Fibroblast of skin of scalp (primary cell): ENCODE results near the gene SEM1. TPM values are rescaled to one million over a fixed set of nuclear protein-coding genes. Genes with fewer than 3 reads are reported as not detected.
"Not testable (repeated sequence)": the region's sequence is repeated elsewhere in the genome, so short reads cannot be mapped to it uniquely, and the experiment has no call there.

ENCODE experiments used
- DNase-seq: peaks from one replicate; pipeline ENCODE4 v3.0.0-alpha.2; 2013
- polyA plus RNA-seq, 2 experiments: library from polyadenylated mRNA; unstranded; fragments of 120-200 nt; gene quantifications; one replicate each; pipeline ENCODE4 v1.2.1, GENCODE V29; 2013; ENCODE audit not compliant: insufficient read length in 2 of 2

The SEM1 gene
- polyA plus RNA-seq (2013, experiment 1 of 2; ENCODE audit: insufficient read length): 248 TPM
- 210 TPM for polyA plus RNA-seq (2013, experiment 2 of 2; ENCODE audit: insufficient read length)

GRCh38 chr7:96709381-96710228, at the start of gene SEM1:
Gene SEM1, minus strand, starts transcription at chr7:96709846. Its CDS starts 83 bp downstream, at chr7:96709763.
- peak; percentile 87 for DNase-seq

- DNase-seq: not testable (repeated sequence)
These were observed 48.2 kb upstream of the SEM1 start for GRCh38 chr7:96757880-96758279.

- DNase-seq: no peak
These were observed 37.8 kb upstream of the SEM1 start for GRCh38 chr7:96747418-96747940.

GRCh38 chr7:96740130-96740529, 30.5 kb upstream of the SEM1 start:
- no peak for DNase-seq

- DNase-seq: no peak
These were observed 30.0 kb upstream of the SEM1 start for GRCh38 chr7:96739609-96740008.

- no peak for DNase-seq
These were observed 29.5 kb upstream of the SEM1 start for GRCh38 chr7:96739167-96739566.

- no peak for DNase-seq
These were observed 29.1 kb upstream of the SEM1 start for GRCh38 chr7:96738705-96739104.

- DNase-seq: peak; percentile 1
These were observed 28.0 kb upstream of the SEM1 start for GRCh38 chr7:96737545-96738050.

- DNase-seq: no peak
These were observed 24.7 kb upstream of the SEM1 start for GRCh38 chr7:96734343-96734742.

GRCh38 chr7:96729820-96730219, 20.2 kb upstream of the SEM1 start:
- no peak for DNase-seq

GRCh38 chr7:96728139-96728538, 18.5 kb upstream of the SEM1 start:
- DNase-seq: no peak

- no peak for DNase-seq
These were observed 18.0 kb upstream of the SEM1 start for GRCh38 chr7:96727534-96728088.

GRCh38 chr7:96723622-96724021, 14.0 kb upstream of the SEM1 start:
- no peak for DNase-seq

- DNase-seq: not testable (repeated sequence)
These were observed 13.3 kb upstream of the SEM1 start for GRCh38 chr7:96722928-96723327.

- DNase-seq: peak; percentile 45
These were observed 11.2 kb upstream of the SEM1 start for GRCh38 chr7:96720843-96721242.

GRCh38 chr7:96719164-96719563, 9.5 kb upstream of the SEM1 start:
- DNase-seq: no peak

- no peak for DNase-seq
These were observed 8.7 kb upstream of the SEM1 start for GRCh38 chr7:96718107-96719003.

- no peak for DNase-seq
These were observed 3.4 kb upstream of the SEM1 start for GRCh38 chr7:96713037-96713436.

- no peak for DNase-seq
These were observed 898 bp upstream of the SEM1 start for GRCh38 chr7:96710544-96710943.

- no peak for DNase-seq
These were observed 774 bp downstream of the SEM1 start for GRCh38 chr7:96708872-96709271.

- no peak for DNase-seq
These were observed 1.5 kb downstream of the SEM1 start for GRCh38 chr7:96707901-96708774.
